Lung (tissue), 12 donors: ENCODE data around the gene MAP3K1. TPM values are rescaled to one million over a fixed set of nuclear protein-coding genes. Genes with fewer than 3 reads are reported as not detected.

Source experiments
- ATAC-seq: fragments of 200-7000 bp; cut with Tn5 transposase; one replicate; pipeline ENCODE4 v1.9.1; 2020; ENCODE audit warnings: moderate number of reproducible peaks; ENCODE audit not compliant: insufficient read depth, low FRiP score
- DNase-seq, 3 donors: peaks; one replicate each; pipeline ENCODE4 v3.0.0-alpha.2; 2013 to 2017
- H3K27ac ChIP-seq, 2 donors: one replicate each; pipeline ENCODE4 v1.5.1; 2013; ENCODE audit warnings: mild to moderate bottlenecking in 2 of 2, moderate library complexity in 2 of 2, control low read depth in 1 of 2, inconsistent platforms in 1 of 2, low read depth in 1 of 2, low read length in 1 of 2
- H3K27me3 ChIP-seq, 3 donors: one replicate each; pipeline ENCODE4 v1.5.1; 2013; ENCODE audit warnings: low read length in 2 of 3; ENCODE audit not compliant: control insufficient read depth in 3 of 3, insufficient read depth in 3 of 3
- H3K36me3 ChIP-seq, 4 donors: one replicate each; pipeline ENCODE4 v1.5.1; 2013; ENCODE audit warnings: low read length in 4 of 4, mild to moderate bottlenecking in 1 of 4, moderate library complexity in 1 of 4; ENCODE audit not compliant: control insufficient read depth in 4 of 4, insufficient read depth in 4 of 4
- H3K4me1 ChIP-seq, 5 donors: one replicate each; pipeline ENCODE4 v1.5.1; 2013; ENCODE audit warnings: low read length in 5 of 5, mild to moderate bottlenecking in 2 of 5, moderate library complexity in 1 of 5; ENCODE audit not compliant: control insufficient read depth in 5 of 5, insufficient read depth in 5 of 5
- H3K4me3 ChIP-seq: one replicate; pipeline ENCODE4 v1.5.1; 2013; ENCODE audit warnings: mild to moderate bottlenecking, control low read depth, moderate library complexity
- H3K9ac ChIP-seq, 2 donors: one replicate each; pipeline ENCODE4 v1.5.1; 2013; ENCODE audit warnings: low read length in 2 of 2, control low read depth in 1 of 2; ENCODE audit not compliant: insufficient read depth in 1 of 2
- H3K9me3 ChIP-seq, 4 donors: one replicate each; pipeline ENCODE4 v1.5.1; 2013; ENCODE audit warnings: low read length in 3 of 4, mild to moderate bottlenecking in 1 of 4, moderate library complexity in 1 of 4; ENCODE audit not compliant: control insufficient read depth in 4 of 4, insufficient read depth in 3 of 4
- CTCF ChIP-seq: IDR thresholded peaks from 2 replicates; pipeline ENCODE4 v1.5.1; 2012; ENCODE audit warnings: mild to moderate bottlenecking; ENCODE audit errors: control extremely low read depth, extremely low read depth
- WGBS, 2 donors: extraction: QIAGEN DNeasy Blood & Tissue Kit; methylation state at CpG; one replicate each; pipeline ENCODE4 v1.1.7; 2013; 5-methylcytosine and 5-hydroxymethylcytosine counted together
- polyA plus RNA-seq, 2 donors: library from polyadenylated mRNA; stranded (reverse); fragments of 200-250 nt; gene quantifications; one replicate each; pipeline ENCODE4 v1.2.1, GENCODE V29; 2013
- total RNA-seq, 2 donors: library from RNA; depleted of rRNA in 1 of 2; stranded (reverse); fragments of >200 nt in 1 of 2; gene quantifications; one replicate each; pipeline ENCODE4 v1.2.1, GENCODE V29; 2014 to 2021
- donor health status: control.
- donor health status: control.
- donor health status: Bipolar disorder and iron deficiency.
- donor health status: healthy.
- donor health status: DM: yes; HTN: yes; CAD: no.

The MAP3K1 gene
- total and polyA plus RNA-seq, 4 donors: 7.7 to 55.2 (median 16.0) TPM

- peak; percentile 44 to 50 (median 48) for DNase-seq
Observed at GRCh38 chr5:56815658-56816545, 553 bp downstream of the MAP3K1 start.

GRCh38 chr5:56816546-56817081, 1.3 kb downstream of the MAP3K1 start:
- H3K9ac ChIP-seq: peak overlapping the region; percentile 53 to 94
- H3K4me1 ChIP-seq: peaks cover 1 to 42% (median 7%) of the 10 kb centered on the region in 5 donors
- H3K27ac ChIP-seq: peak overlapping the region; percentile 98 to 100
- no peaks in the 10 kb centered on the region for H3K9me3 ChIP-seq
- DNase-seq (peak; percentile 82 to 94 (median 89)), ATAC-seq (peak; percentile 27)
- WGBS, 2 donors: 0% methylated on average over 43 of the region's 43 CpGs
- no peak for TF ChIP-seq CTCF
- H3K36me3 ChIP-seq: peaks cover 0 to 9% (median 2%) of the 10 kb centered on the region in 4 donors
- no peaks in the 10 kb centered on the region for H3K27me3 ChIP-seq
- H3K4me3 ChIP-seq: peak overlapping the region; percentile 92

More at GRCh38 chr5:56815658-56816545, 553 bp downstream of the MAP3K1 start:
- Histone ChIP-seq H3K27ac (peak overlapping the region; percentile 98 to 100), H3K9ac (peak overlapping the region; percentile 53 to 94), H3K27me3 (no peaks in the 10 kb centered on the region), H3K36me3 (peaks cover 0 to 9% (median 0%) of the 10 kb centered on the region in 4 donors), H3K9me3 (no peaks in the 10 kb centered on the region), H3K4me1 (peaks cover 1 to 35% (median 7%) of the 10 kb centered on the region in 5 donors), H3K4me3 (peak overlapping the region; percentile 92)
- WGBS, 2 donors: 0% methylated on average over 99 to 116 of the region's 116 CpGs
- no peak for TF ChIP-seq CTCF
- ATAC-seq: peak; percentile 4

GRCh38 chr5:56817263-56818014, 2.1 kb downstream of the MAP3K1 start:
- Histone ChIP-seq H3K27me3 (no peaks in the 10 kb centered on the region), H3K9ac (peak overlapping the region; percentile 53 to 94), H3K27ac (peak overlapping the region in 1 of 2 donors; percentile 100), H3K36me3 (peaks cover 0 to 9% (median 2%) of the 10 kb centered on the region in 4 donors), H3K4me1 (peaks cover 1 to 48% (median 8%) of the 10 kb centered on the region in 5 donors), H3K4me3 (no peak overlapping the region), H3K9me3 (no peaks in the 10 kb centered on the region)
- 11 to 16% methylated on average over 8 of the region's 8 CpGs for WGBS, 2 donors
- no peak for ATAC-seq
- DNase-seq: peak in 2 of 3 donors; percentile 60 to 68
- TF ChIP-seq CTCF: no peak
